GM23338 (cell line): ENCODE results near the gene SPRED2.

Experiments used
- CREB1 ChIP-seq: fragments of 250-450 bp; sonication (Bioruptor Pico); IDR thresholded peaks from 2 replicates; pipeline ENCODE4 v1.5.0; 2020; ENCODE audit warnings: low read depth, mild to moderate bottlenecking, moderate library complexity
- CTCF ChIP-seq, 2 experiments: fragments of 200-600 bp in 1 of 2; sonication (generic) in 1 of 2; conservative IDR thresholded peaks; 2 replicates each; pipeline versions ENCODE4 v1.5.1 to v1.6.1; 2016 to 2017; ENCODE audit warnings: antibody characterized with exemption in 2 of 2, low read depth in 2 of 2, mild to moderate bottlenecking in 2 of 2, moderate library complexity in 1 of 2
- EZH2 ChIP-seq: fragments of 200-600 bp; sonication (generic); IDR thresholded peaks from one replicate; pipeline ENCODE4 v1.8.0; 2017; ENCODE audit warnings: antibody characterized with exemption, mild to moderate bottlenecking, low read depth; ENCODE audit not compliant: unreplicated experiment
- EZH2phosphoT487 ChIP-seq: fragments of 200-600 bp; sonication (generic); IDR thresholded peaks from one replicate; pipeline ENCODE4 v1.8.1; 2018; ENCODE audit warnings: antibody characterized with exemption; ENCODE audit not compliant: unreplicated experiment
- JUNB ChIP-seq: IDR thresholded peaks from one replicate; pipeline ENCODE4 v1.6.1; 2016; ENCODE audit warnings: antibody characterized with exemption; ENCODE audit not compliant: unreplicated experiment
- NANOG ChIP-seq: IDR thresholded peaks from 2 replicates; pipeline ENCODE4 v1.6.1; 2016; ENCODE audit warnings: antibody characterized with exemption, borderline replicate concordance
- POLR2AphosphoS5 ChIP-seq: IDR thresholded peaks from 2 replicates; pipeline ENCODE4 v1.6.1; 2016; ENCODE audit warnings: antibody characterized with exemption, low read depth
- REST ChIP-seq: IDR thresholded peaks from one replicate; pipeline ENCODE4 v1.6.1; 2018; ENCODE audit warnings: antibody characterized with exemption; ENCODE audit not compliant: unreplicated experiment
- STAT1 ChIP-seq: IDR thresholded peaks from one replicate; pipeline ENCODE4 v1.6.1; 2016; ENCODE audit warnings: antibody characterized with exemption; ENCODE audit not compliant: unreplicated experiment
- ZNF114 ChIP-seq: fragments of 250-450 bp; sonication (Bioruptor Pico); IDR thresholded peaks from 2 replicates; pipeline ENCODE4 v1.5.0; 2020; ENCODE audit warnings: mild to moderate bottlenecking, moderate library complexity
- ZNF331 ChIP-seq: fragments of 250-450 bp; sonication (Bioruptor Pico); IDR thresholded peaks from 2 replicates; pipeline ENCODE4 v1.5.0; 2020; ENCODE audit warnings: low read depth, mild to moderate bottlenecking, moderate library complexity

GRCh38 chr2:65476778-65477177 lies 44.4 kb upstream of the SPRED2 start:
- TF ChIP-seq CREB1 (CRISPR knock-in tag) (no peak), CTCF (conservative IDR thresholded peaks at IDR 0.05; ENCODE audit: low read depth in 2 of 2) (no peak), EZH2 (no peak), POLR2AphosphoS5 (no peak), ZNF114 (CRISPR knock-in tag) (no peak), REST (no peak), JUNB (no peak), STAT1 (no peak), EZH2phosphoT487 (no peak), NANOG (no peak), ZNF331 (CRISPR knock-in tag) (no peak)
